Raji (cell line): ENCODE measurements around the gene NLRC3.

Experiments used
- POLR2A ChIP-seq: IDR thresholded peaks from 2 replicates; pipeline ENCODE4 v1.6.1; 2011; ENCODE audit warnings: low read depth, low read length, control low read depth; ENCODE audit not compliant: insufficient read depth

The NLRC3 gene

DNA sequence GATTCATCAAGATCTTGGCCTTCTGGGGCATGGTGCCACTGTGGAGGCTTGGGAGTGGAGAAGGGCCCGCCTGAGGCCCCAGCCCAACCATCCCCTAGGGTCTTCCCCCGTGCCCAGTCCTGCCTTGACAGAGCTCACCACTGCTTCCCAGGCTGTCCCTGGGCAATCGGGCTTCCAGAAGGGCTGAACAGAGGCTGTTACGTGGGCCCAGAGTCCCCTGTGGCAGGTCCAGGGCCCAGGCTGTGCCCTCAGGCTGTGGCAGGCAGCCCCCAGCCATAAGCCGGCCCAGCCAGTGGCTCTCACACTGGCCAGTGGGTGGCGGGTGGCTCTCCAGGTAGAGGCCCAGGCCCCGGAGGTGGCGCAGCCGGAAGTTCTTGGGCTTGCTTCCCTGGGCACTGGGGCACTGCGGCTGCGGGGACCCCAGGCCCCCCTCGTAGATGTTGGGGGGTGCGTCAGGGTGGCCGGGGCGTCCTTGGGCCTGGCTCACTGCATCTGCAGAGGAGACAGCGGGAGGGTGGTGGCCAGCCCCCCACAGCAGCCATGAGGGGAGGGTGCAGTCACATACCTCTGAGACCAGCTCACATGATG, 82.7 kb downstream of the NLRC3 start:
- no peak for TF ChIP-seq POLR2A

DNA sequence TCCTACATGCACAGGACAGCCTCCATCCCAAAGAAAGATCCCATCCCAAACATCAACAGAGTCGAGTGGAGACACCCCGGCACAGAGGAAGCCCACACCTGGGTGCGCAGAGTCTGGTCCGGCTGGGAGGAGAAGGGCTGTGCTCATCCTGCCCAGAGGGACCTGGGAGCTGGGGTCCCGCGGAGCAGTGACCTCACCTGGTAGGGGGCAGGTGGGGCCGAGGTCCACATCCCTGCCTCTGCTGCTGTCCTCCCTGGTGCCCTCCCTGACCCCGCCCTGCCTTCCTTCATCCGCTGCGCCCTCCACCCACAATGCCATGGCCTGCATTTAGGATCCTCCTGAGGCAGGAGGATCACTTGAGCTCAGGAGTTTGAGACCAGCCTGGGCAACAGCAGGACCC, 84.8 kb downstream of the NLRC3 start:
- TF ChIP-seq POLR2A: no peak

DNA sequence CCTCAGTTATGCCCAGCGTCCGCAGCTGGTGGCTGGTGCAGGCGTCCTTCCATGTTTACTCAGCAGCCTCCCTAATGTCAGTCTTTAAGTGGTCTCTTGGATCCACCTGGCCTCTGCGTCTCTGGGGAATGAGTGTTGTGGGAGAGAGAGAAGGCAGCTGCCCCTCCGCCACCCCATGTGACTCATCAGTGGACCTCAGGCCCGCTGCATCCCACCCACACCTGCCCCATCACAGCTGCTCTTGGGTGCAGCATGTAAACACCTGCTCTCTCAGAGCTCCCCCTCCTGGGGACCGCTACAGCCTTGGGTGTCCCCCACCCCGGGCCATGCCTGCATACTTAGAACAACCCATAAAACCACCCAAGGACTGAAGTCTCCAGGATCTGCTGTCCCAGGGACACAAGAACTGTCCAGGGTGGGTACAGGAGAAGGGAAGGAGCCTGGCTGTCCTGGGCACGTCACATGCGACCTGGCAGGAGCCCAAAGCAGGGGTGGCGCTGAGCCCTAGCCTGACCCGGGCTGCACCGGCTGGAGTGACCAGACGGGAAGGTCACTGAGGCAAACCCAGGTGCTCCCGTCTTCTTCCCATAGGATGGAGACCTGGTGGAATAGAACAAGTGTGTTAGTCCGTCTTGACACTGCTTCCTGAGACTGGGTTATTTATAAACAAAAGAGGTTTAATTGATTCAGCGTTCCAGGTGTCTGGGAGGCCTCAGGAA, 86.1 kb downstream of the NLRC3 start:
- no peak for TF ChIP-seq POLR2A
